GM12878 (cell line): Measurements from ENCODE around the gene PREP. TPM values are rescaled to one million over a fixed set of nuclear protein-coding genes. Genes with fewer than 3 reads are reported as not detected.

Source experiments
- ATAC-seq: fragments of 200-7000 bp; cut with Tn5 transposase; 3 replicates; pipeline ENCODE4 v1.9.1; 2020; ENCODE audit warnings: mild to moderate bottlenecking, moderate library complexity
- BruUV-seq: library from RNA; stranded (reverse); fragments of 400-500 nt; replicated peaks from 2 replicates; lab custom pipeline; 2021; lab: Mats Ljungman, UMichigan
- CTCF ChIA-PET: fragments of 300-600 bp; sonication (Branson Sonifier 250); formaldehyde crosslinking; extraction: SDS; loops from one replicate; lab custom pipeline; 2021; ENCODE audit warnings: inconsistent platforms; lab: Yijun Ruan, JAX
- POLR2A ChIA-PET: fragments of 350-600 bp; formaldehyde crosslinking; extraction: SDS; loops from one replicate; lab custom pipeline; 2021; ENCODE audit warnings: inconsistent platforms; lab: Charles Lee
- RAD21 ChIA-PET: fragments of 300-600 bp; sonication (Branson Sonifier 250); formaldehyde crosslinking; loops from one replicate; lab custom pipeline; 2023; ENCODE audit warnings: antibody characterized with exemption; ENCODE audit not compliant: unreplicated experiment; lab: Charles Lee
- SMC1A ChIA-PET: fragments of 300-600 bp; sonication (Branson Sonifier 250); formaldehyde crosslinking; loops from one replicate; lab custom pipeline; 2023; ENCODE audit not compliant: unreplicated experiment, uncharacterized antibody; lab: Charles Lee
- DNase-seq: peaks from one replicate; pipeline ENCODE4 v3.0.0-alpha.2; 2011; ENCODE audit warnings: low read depth, low spot score
- FAIRE-seq: peaks from 3 replicates; lab custom pipeline; 2011; peaks lifted over from hg19 to GRCh38; lab: Jason Lieb, UNC
- H2AFZ ChIP-seq: 2 replicates; pipeline ENCODE4 v1.6.0; 2011; ENCODE audit warnings: low read depth, low read length, control low read depth; ENCODE audit not compliant: control insufficient read depth
- H3K27ac ChIP-seq: 2 replicates; pipeline ENCODE4 v1.5.1; 2011; ENCODE audit warnings: control low read depth; ENCODE audit not compliant: control insufficient read depth, insufficient read depth
- H3K27me3 ChIP-seq, 2 experiments: replicated peaks in 1 of 2; 2 replicates each; pipeline versions ENCODE4 v1.6.0 to v1.6.1; 2011; ENCODE audit warnings: low read length in 1 of 2; ENCODE audit not compliant: control insufficient read depth in 2 of 2, insufficient read depth in 2 of 2
- H3K36me3 ChIP-seq, 2 experiments: 2 replicates each; pipeline ENCODE4 v1.5.1; 2011; ENCODE audit warnings: low read length in 1 of 2; ENCODE audit not compliant: control insufficient read depth in 2 of 2, insufficient read depth in 2 of 2
- H3K4me1 ChIP-seq: 2 replicates; pipeline ENCODE4 v1.6.1; 2011; ENCODE audit warnings: mild to moderate bottlenecking, low read length, moderate library complexity, mixed read lengths; ENCODE audit not compliant: control insufficient read depth, insufficient read depth
- H3K4me2 ChIP-seq: 2 replicates; pipeline ENCODE4 v1.6.0; 2011; ENCODE audit warnings: control low read depth; ENCODE audit not compliant: control insufficient read depth, insufficient read depth
- H3K4me3 ChIP-seq: fragments of 200-600 bp; sonication (generic); 2 replicates; pipeline ENCODE4 v1.5.1; 2016
- H3K79me2 ChIP-seq: 2 replicates; pipeline ENCODE4 v1.6.0; 2011; ENCODE audit warnings: low read length; ENCODE audit not compliant: control insufficient read depth, insufficient read depth
- H3K9ac ChIP-seq: 2 replicates; pipeline ENCODE4 v1.8.0; 2011; ENCODE audit warnings: low read length, control low read depth, mixed read lengths; ENCODE audit not compliant: control insufficient read depth, insufficient read depth
- H3K9me3 ChIP-seq: replicated peaks from 3 replicates; pipeline ENCODE4 v1.5.1; 2011; ENCODE audit warnings: mild to moderate bottlenecking, low read length; ENCODE audit not compliant: control insufficient read depth, insufficient read depth
- H4K20me1 ChIP-seq: 2 replicates; pipeline ENCODE4 v1.6.0; 2011; ENCODE audit not compliant: control insufficient read depth, insufficient read depth
- CHD4 ChIP-seq: fragments of 200-600 bp; sonication (generic); IDR thresholded peaks from 2 replicates; pipeline ENCODE4 v1.6.1; 2016; ENCODE audit warnings: mild to moderate bottlenecking
- IKZF1 ChIP-seq: fragments of 450-650 bp; conservative IDR thresholded peaks from 2 replicates; pipeline ENCODE4 v1.6.1; 2017; ENCODE audit warnings: antibody characterized with exemption, mild to moderate bottlenecking
- SMAD1 ChIP-seq: fragments of 450-650 bp; IDR thresholded peaks from 2 replicates; pipeline ENCODE4 v1.6.1; 2018; ENCODE audit warnings: mild to moderate bottlenecking, low read depth; ENCODE audit not compliant: partially characterized antibody
- TBL1XR1 ChIP-seq: IDR thresholded peaks from 2 replicates; pipeline ENCODE4 v1.6.1; 2012; ENCODE audit warnings: low read depth, low read length, improper control_type of control experiment
- WGBS: methylation state at CpG from one replicate; pipeline ENCODE4 v1.1.6; 2016; ENCODE audit warnings: low lambda C conversion rate; ENCODE audit not compliant: insufficient replicate concordance, insufficient coverage; ENCODE audit errors: missing lambda C conversion rate; 5-methylcytosine and 5-hydroxymethylcytosine counted together
- in situ Hi-C: fragments of 300-500 bp; cut with MboI; formaldehyde crosslinking; loops from 9 replicates; pipeline ENCODE4 v1.14.3; 2018; ENCODE audit warnings: mixed read lengths
- intact Hi-C: fragments of 100-400 bp; cut with micrococcal nuclease; formaldehyde crosslinking; loops from one replicate; pipeline ENCODE4 v1.14.2; 2022; ENCODE audit not compliant: unreplicated experiment
- polyA plus RNA-seq, 11 experiments: library from polyadenylated mRNA; depleted of rRNA in 4 of 11; unstranded in 6 of 11; stranded (reverse) in 5 of 11; fragments of >200 nt; fragmentation: Nextera tagmentation in 4 of 11; fragmentation: Illumina TruSeq in 1 of 11; extraction: Ambion mirVana in 4 of 11; extraction: Trizol in 1 of 11; gene quantifications; 1 replicate in 1 of 11; 2 replicates in 10 of 11; pipeline versions ENCODE4 v1.2.1 to v1.2.3, GENCODE V29; 2011 to 2016; ENCODE audit warnings: inconsistent platforms in 2 of 11, missing spikeins in 2 of 11, low read depth in 1 of 11
- total RNA-seq, 4 experiments: library from RNA; depleted of rRNA in 3 of 4; stranded (reverse); fragments of >200 nt in 3 of 4; fragmentation: Illumina TruSeq in 1 of 4; extraction: Trizol in 1 of 4; gene quantifications; 2 replicates each; pipeline versions ENCODE4 v1.2.1 to v1.2.3, GENCODE V29; 2013 to 2021
- TF ChIP-seq, protein P1 (sequence below): fragments of 450-650 bp; IDR thresholded peaks from 2 replicates; pipeline ENCODE4 v1.6.1; 2017; ENCODE audit warnings: mild to moderate bottlenecking, moderate library complexity
- TF ChIP-seq, protein P2 (sequence below): fragments of 450-650 bp; IDR thresholded peaks from 2 replicates; pipeline ENCODE4 v1.6.1; 2017; ENCODE audit warnings: mild to moderate bottlenecking, low read depth, inconsistent platforms; ENCODE audit not compliant: poor library complexity, severe bottlenecking

PREP gene
- total and polyA plus RNA-seq, 10 of the 15 experiments (the other 5 are each of a cell fraction or from before 2014, with no cell fraction given): 6.5 to 33.6 (median 18.1) TPM

DNA sequence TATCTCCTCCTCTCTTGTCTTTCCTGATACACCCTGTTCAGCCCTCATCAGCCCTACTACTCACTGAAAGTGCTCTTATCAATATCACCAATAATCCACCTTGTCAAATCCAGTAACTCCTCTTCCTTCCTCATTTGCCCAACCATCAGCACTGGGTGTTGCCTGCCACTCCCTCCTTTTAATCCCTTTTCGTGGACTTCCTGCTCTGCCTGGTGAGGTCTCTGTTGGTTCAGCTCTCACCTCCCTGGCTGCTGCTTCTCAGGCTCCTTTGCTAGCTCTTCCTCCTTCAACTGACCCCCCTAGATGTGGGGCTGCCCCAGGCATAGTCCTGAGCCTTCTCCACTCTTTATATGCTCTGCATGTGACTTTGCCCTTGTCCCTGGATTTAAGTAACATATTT lies 92.5 kb downstream of the PREP start (continued):
- TF ChIP-seq SMAD1: no peak
- TF ChIP-seq CHD4: no peak
- TF ChIP-seq, all 136 proteins: peak for 0

DNA sequence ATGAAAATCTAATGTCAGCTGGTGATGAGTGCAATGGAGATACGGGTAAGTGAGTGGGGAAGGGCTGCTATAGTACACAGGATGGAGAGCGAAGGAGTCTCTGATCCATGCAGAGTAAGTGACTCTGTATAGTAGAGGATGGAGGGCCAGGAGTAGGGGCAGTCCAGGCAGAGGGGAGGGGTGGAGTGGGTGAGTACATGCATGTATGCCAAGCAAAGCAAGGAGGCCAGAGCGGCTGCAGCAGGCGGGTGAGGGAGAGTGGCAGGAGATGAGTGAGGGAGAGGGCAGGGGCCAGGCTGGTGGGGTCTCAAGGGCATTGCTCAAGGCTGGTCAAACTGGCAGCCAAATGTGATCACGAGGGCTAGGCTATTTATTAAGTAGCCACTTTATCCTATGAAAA lies 94.0 kb downstream of the PREP start:
- Histone ChIP-seq H3K27me3 (no peaks in the 10 kb centered on the region), H2AFZ (no peak overlapping the region), H3K79me2 (no peaks in the 10 kb centered on the region), H3K4me1 (no peaks in the 10 kb centered on the region), H3K36me3 (peaks cover 2 to 4% of the 10 kb centered on the region in 2 experiments), H3K4me3 (no peak overlapping the region), H4K20me1 (no peaks in the 10 kb centered on the region), H3K27ac (no peak overlapping the region), H3K9me3 (no peaks in the 10 kb centered on the region), H3K4me2 (no peak overlapping the region), H3K9ac (no peak overlapping the region)
- intact Hi-C loops (no loop called here), in situ Hi-C loops (no loop called here)
- no peak for FAIRE-seq
- POLR2A ChIA-PET: no interaction called here
- WGBS: 69% methylated on average over 5 of the region's 5 CpGs
- ATAC-seq: no peak
- SMC1A ChIA-PET: no interaction called here
- DNase-seq: no peak
- RAD21 ChIA-PET: no interaction called here
- CTCF ChIA-PET: no interaction called here
- TF ChIP-seq, protein P1, sequence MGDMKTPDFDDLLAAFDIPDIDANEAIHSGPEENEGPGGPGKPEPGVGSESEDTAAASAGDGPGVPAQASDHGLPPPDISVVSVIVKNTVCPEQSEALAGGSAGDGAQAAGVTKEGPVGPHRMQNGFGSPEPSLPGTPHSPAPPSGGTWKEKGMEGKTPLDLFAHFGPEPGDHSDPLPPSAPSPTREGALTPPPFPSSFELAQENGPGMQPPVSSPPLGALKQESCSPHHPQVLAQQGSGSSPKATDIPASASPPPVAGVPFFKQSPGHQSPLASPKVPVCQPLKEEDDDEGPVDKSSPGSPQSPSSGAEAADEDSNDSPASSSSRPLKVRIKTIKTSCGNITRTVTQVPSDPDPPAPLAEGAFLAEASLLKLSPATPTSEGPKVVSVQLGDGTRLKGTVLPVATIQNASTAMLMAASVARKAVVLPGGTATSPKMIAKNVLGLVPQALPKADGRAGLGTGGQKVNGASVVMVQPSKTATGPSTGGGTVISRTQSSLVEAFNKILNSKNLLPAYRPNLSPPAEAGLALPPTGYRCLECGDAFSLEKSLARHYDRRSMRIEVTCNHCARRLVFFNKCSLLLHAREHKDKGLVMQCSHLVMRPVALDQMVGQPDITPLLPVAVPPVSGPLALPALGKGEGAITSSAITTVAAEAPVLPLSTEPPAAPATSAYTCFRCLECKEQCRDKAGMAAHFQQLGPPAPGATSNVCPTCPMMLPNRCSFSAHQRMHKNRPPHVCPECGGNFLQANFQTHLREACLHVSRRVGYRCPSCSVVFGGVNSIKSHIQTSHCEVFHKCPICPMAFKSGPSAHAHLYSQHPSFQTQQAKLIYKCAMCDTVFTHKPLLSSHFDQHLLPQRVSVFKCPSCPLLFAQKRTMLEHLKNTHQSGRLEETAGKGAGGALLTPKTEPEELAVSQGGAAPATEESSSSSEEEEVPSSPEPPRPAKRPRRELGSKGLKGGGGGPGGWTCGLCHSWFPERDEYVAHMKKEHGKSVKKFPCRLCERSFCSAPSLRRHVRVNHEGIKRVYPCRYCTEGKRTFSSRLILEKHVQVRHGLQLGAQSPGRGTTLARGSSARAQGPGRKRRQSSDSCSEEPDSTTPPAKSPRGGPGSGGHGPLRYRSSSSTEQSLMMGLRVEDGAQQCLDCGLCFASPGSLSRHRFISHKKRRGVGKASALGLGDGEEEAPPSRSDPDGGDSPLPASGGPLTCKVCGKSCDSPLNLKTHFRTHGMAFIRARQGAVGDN: no peak
- TF ChIP-seq TBL1XR1 (no peak), IKZF1 (no peak)
- TF ChIP-seq, protein P2, sequence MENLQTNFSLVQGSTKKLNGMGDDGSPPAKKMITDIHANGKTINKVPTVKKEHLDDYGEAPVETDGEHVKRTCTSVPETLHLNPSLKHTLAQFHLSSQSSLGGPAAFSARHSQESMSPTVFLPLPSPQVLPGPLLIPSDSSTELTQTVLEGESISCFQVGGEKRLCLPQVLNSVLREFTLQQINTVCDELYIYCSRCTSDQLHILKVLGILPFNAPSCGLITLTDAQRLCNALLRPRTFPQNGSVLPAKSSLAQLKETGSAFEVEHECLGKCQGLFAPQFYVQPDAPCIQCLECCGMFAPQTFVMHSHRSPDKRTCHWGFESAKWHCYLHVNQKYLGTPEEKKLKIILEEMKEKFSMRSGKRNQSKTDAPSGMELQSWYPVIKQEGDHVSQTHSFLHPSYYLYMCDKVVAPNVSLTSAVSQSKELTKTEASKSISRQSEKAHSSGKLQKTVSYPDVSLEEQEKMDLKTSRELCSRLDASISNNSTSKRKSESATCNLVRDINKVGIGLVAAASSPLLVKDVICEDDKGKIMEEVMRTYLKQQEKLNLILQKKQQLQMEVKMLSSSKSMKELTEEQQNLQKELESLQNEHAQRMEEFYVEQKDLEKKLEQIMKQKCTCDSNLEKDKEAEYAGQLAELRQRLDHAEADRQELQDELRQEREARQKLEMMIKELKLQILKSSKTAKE: no peak
- no TSS peak for BruUV-seq
